GM10266 (cell line): ENCODE data around the gene TGFBR3.

Source experiments
- DNase-seq: peaks from one replicate; pipeline ENCODE4 v3.0.0; 2012; ENCODE audit errors: extremely low spot score
- CTCF ChIP-seq: IDR thresholded peaks from 2 replicates; pipeline ENCODE4 v1.5.1; 2012; ENCODE audit warnings: mild to moderate bottlenecking, low read depth; ENCODE audit not compliant: control insufficient read depth, insufficient read depth; ENCODE audit errors: missing control alignments

Gene TGFBR3

GRCh38 chr1:91764471-91765115, 121.4 kb downstream of the TGFBR3 start:
- no peak for TF ChIP-seq CTCF
- DNase-seq: no peak

GRCh38 chr1:91763252-91763651, 122.7 kb downstream of the TGFBR3 start:
- no peak for DNase-seq
- no peak for TF ChIP-seq CTCF

- DNase-seq: no peak
- no peak for TF ChIP-seq CTCF
These were observed 124.6 kb downstream of the TGFBR3 start for GRCh38 chr1:91761295-91761721.

- TF ChIP-seq CTCF: no peak
- no peak for DNase-seq
These were observed 125.4 kb downstream of the TGFBR3 start for GRCh38 chr1:91760512-91760911.

GRCh38 chr1:91759076-91759475, 126.9 kb downstream of the TGFBR3 start:
- no peak for DNase-seq
- no peak for TF ChIP-seq CTCF

GRCh38 chr1:91757763-91758460, 128.0 kb downstream of the TGFBR3 start:
- no peak for TF ChIP-seq CTCF
- no peak for DNase-seq

- TF ChIP-seq CTCF: no peak
- no peak for DNase-seq
These were observed 130.2 kb downstream of the TGFBR3 start for GRCh38 chr1:91755702-91756287.
